ENCODE results near the gene GSTM1. TPM values are rescaled to one million over a fixed set of nuclear protein-coding genes. Genes with fewer than 3 reads are reported as not detected.

GSTM1 gene
- total and polyA plus RNA-seq, 10 of the 15 experiments (the other 5 are each of a cell fraction or from before 2014, with no cell fraction given): 16.0 to 75.6 (median 46.4) TPM

- WGBS (ENCODE audit: insufficient coverage, insufficient replicate concordance, low lambda C conversion rate, missing lambda C conversion rate): 58% methylated on average over 4 of the region's 5 CpGs
- H3K27me3 ChIP-seq (replicated peaks in 1 of 2; ENCODE audit: control insufficient read depth in 2 of 2, insufficient read depth in 2 of 2, low read length in 1 of 2): no peaks in the 10 kb centered on the region; a peak in 1 of 4 replicates
- no peak overlapping the region for H3K4me3 ChIP-seq
- SMC1A ChIA-PET (ENCODE audit: uncharacterized antibody, unreplicated experiment): no interaction called here
- H4K20me1 ChIP-seq (ENCODE audit: control insufficient read depth, insufficient read depth): no peaks in the 10 kb centered on the region
- no peak overlapping the region for H2AFZ ChIP-seq (ENCODE audit: control insufficient read depth, low read depth, low read length)
- no peak for DNase-seq (ENCODE audit: low read depth, low spot score)
- BruUV-seq (replicated peaks): no TSS peak
- H3K9me3 ChIP-seq (replicated peaks; ENCODE audit: control insufficient read depth, insufficient read depth, low read length): no peaks in the 10 kb centered on the region; the same call in 2 of the 3 replicates
- no peak overlapping the region for H3K9ac ChIP-seq (ENCODE audit: control insufficient read depth, insufficient read depth, low read length)
- FAIRE-seq: no peak
- no peaks in the 10 kb centered on the region for H3K79me2 ChIP-seq (ENCODE audit: control insufficient read depth, insufficient read depth, low read length)
- RAD21 ChIA-PET (ENCODE audit: unreplicated experiment): no interaction called here
- no peak for TF ChIP-seq CBFB (IDR thresholded peaks at IDR 0.05; ENCODE audit: low read depth)
- no peak for TF ChIP-seq CTCF (IDR thresholded peaks at IDR 0.05 in 2 of 3, conservative IDR thresholded peaks at IDR 0.05 in 1 of 3; ENCODE audit: control insufficient read depth in 2 of 3, extremely low read depth in 1 of 3, insufficient read depth in 1 of 3, low read depth in 3 of 3, low read length in 3 of 3)
- no peak for TF ChIP-seq CEBPB (IDR thresholded peaks at IDR 0.05; ENCODE audit: borderline replicate concordance in 1 of 2, low read depth in 2 of 2, low read length in 2 of 2)
- TF ChIP-seq CREM (IDR thresholded peaks at IDR 0.05; ENCODE audit: low read depth): no peak
- TF ChIP-seq SRF (IDR thresholded peaks at IDR 0.05; ENCODE audit: low read depth in 2 of 2, low read length in 2 of 2): no peak
- TF ChIP-seq ZNF24 (IDR thresholded peaks at IDR 0.05): no peak
- no peak for TF ChIP-seq TARDBP (IDR thresholded peaks at IDR 0.05; ENCODE audit: borderline replicate concordance)
- TF ChIP-seq WRNIP1 (IDR thresholded peaks at IDR 0.05; ENCODE audit: borderline replicate concordance, low read depth, low read length): no peak
- no peak overlapping the region for H3K4me2 ChIP-seq (ENCODE audit: control insufficient read depth, insufficient read depth)
- H3K36me3 ChIP-seq (ENCODE audit: control insufficient read depth in 2 of 2, insufficient read depth in 2 of 2, low read length in 1 of 2): no peaks in the 10 kb centered on the region
- ATAC-seq: no peak
- intact Hi-C loops (cut with micrococcal nuclease; ENCODE audit: unreplicated experiment) (no loop called here), in situ Hi-C loops (cut with MboI) (no loop called here)
- no peak overlapping the region for H3K27ac ChIP-seq (ENCODE audit: control insufficient read depth, insufficient read depth)
- H3K4me1 ChIP-seq (ENCODE audit: control insufficient read depth, insufficient read depth, low read length): 0 out of 2 replicates have a peak, but pooled peaks cover under 1% of the 10 kb centered on the region
- CTCF ChIA-PET: interaction anchor here (0.8 to 0.9 kb wide), 2 partner anchors 54 to 260 kb away, joined by 3 read pairs; partner anchors contain the start of gene AHCYL1
- POLR2A ChIA-PET: no interaction called here
Observed at GRCh38 chr1:109724933-109725332, 37.3 kb downstream of the GSTM1 start.

Data from GM12878 (cell line).